Stimulated activated CD8-positive, alpha-beta memory T cell treated with anti-CD3 and anti-CD28 coated beads, Interleukin-4, amount 100 ng/mL, for 48 hours (primary cell): ENCODE results near the gene LCP1.

ENCODE experiments used
- DNase-seq: peaks from one replicate; pipeline ENCODE4 v3.0.0-alpha.2; 2020

Gene LCP1

GRCh38 chr13:46124967-46125933, 56.7 kb downstream of the LCP1 start:
- no peak for DNase-seq

- DNase-seq, result peak; percentile 51
Measured at GRCh38 chr13:46124531-46124966, 57.4 kb downstream of the LCP1 start.

- no peak for DNase-seq
Measured at GRCh38 chr13:46122304-46122703, 59.7 kb downstream of the LCP1 start.

- DNase-seq, result no peak
Measured at GRCh38 chr13:46121597-46122163, 60.3 kb downstream of the LCP1 start.

GRCh38 chr13:46121033-46121432, 60.9 kb downstream of the LCP1 start:
- DNase-seq, result no peak

GRCh38 chr13:46119883-46120614, 61.9 kb downstream of the LCP1 start:
- DNase-seq, result no peak

- no peak for DNase-seq
Measured at GRCh38 chr13:46116653-46117502, 65.1 kb downstream of the LCP1 start.

GRCh38 chr13:46114613-46115012, 67.4 kb downstream of the LCP1 start:
- DNase-seq, result no peak

GRCh38 chr13:46113596-46113995, 68.4 kb downstream of the LCP1 start:
- no peak for DNase-seq

- DNase-seq, result no peak
Measured at GRCh38 chr13:46111151-46111550, 70.8 kb downstream of the LCP1 start.

- no peak for DNase-seq
Measured at GRCh38 chr13:46109451-46109850, 72.5 kb downstream of the LCP1 start.

GRCh38 chr13:46106839-46107371, 75.1 kb downstream of the LCP1 start:
- DNase-seq, result no peak

GRCh38 chr13:46104868-46105267, 77.1 kb downstream of the LCP1 start, which contains the start of gene CPB2:
CPB2 (minus strand) TSS chr13:46105033; CDS start chr13:46105009, 24 bp downstream.
- no peak for DNase-seq

- DNase-seq, result no peak
Measured at GRCh38 chr13:46103037-46103436, 78.9 kb downstream of the LCP1 start.

- DNase-seq, result no peak
Measured at GRCh38 chr13:46102255-46102605, 79.7 kb downstream of the LCP1 start.

- DNase-seq, result no peak
Measured at GRCh38 chr13:46101484-46102254, 80.3 kb downstream of the LCP1 start.

- DNase-seq, result no peak
Measured at GRCh38 chr13:46101002-46101401, 81.0 kb downstream of the LCP1 start.

GRCh38 chr13:46100191-46100815, 81.7 kb downstream of the LCP1 start:
- no peak for DNase-seq

- no peak for DNase-seq
Measured at GRCh38 chr13:46097663-46098062, 84.3 kb downstream of the LCP1 start.

- no peak for DNase-seq
Measured at GRCh38 chr13:46097015-46097414, 85.0 kb downstream of the LCP1 start.

GRCh38 chr13:46094478-46094877, 87.5 kb downstream of the LCP1 start:
- DNase-seq, result no peak
